HUES6 (cell line): Measurements from ENCODE around the gene RRH.
"Not testable (repeated sequence)": the region's sequence is repeated elsewhere in the genome, so short reads cannot be mapped to it uniquely, and the experiment has no call there.

Experiments
- H3K27ac ChIP-seq: 2 replicates; pipeline ENCODE4 v1.7.0; 2013; ENCODE audit warnings: low read depth, mild to moderate bottlenecking, low read length, inconsistent platforms
- H3K27me3 ChIP-seq: 2 replicates; pipeline ENCODE4 v1.6.1; 2013; ENCODE audit warnings: low read length; ENCODE audit not compliant: control insufficient read depth, insufficient read depth
- H3K36me3 ChIP-seq: 2 replicates; pipeline ENCODE4 v1.6.1; 2013; ENCODE audit warnings: low read length; ENCODE audit not compliant: control insufficient read depth, insufficient read depth
- H3K4me1 ChIP-seq: 2 replicates; pipeline ENCODE4 v1.6.1; 2013; ENCODE audit warnings: low read length; ENCODE audit not compliant: control insufficient read depth, insufficient read depth
- H3K4me3 ChIP-seq: 2 replicates; pipeline ENCODE4 v1.5.1; 2013; ENCODE audit warnings: low read depth, low read length
- H3K9ac ChIP-seq: one replicate; pipeline ENCODE4 v1.6.1; 2013; ENCODE audit warnings: mild to moderate bottlenecking, low read length
- H3K9me3 ChIP-seq: 2 replicates; pipeline ENCODE4 v1.6.1; 2013; ENCODE audit warnings: low read depth, low read length; ENCODE audit not compliant: control insufficient read depth, insufficient read depth

The RRH gene

GRCh38 chr4:109847896-109848442 lies 20.2 kb downstream of the RRH start, which contains the start of gene LRIT3:
TSS of gene LRIT3 (plus strand) at chr4:109848107. CDS start at chr4:109848202, 95 bp downstream.
- H3K4me3 ChIP-seq, result no peak within 1 kb of the TSS
- H3K27me3 ChIP-seq, result no peaks in the 10 kb centered on the region
- no peaks in the 10 kb centered on the region for H3K4me1 ChIP-seq
- H3K36me3 ChIP-seq, result no peaks in the 10 kb centered on the region
- no peak within 1 kb of the TSS for H3K27ac ChIP-seq
- H3K9ac ChIP-seq, result no peak within 1 kb of the TSS
- no peaks in the 10 kb centered on the region for H3K9me3 ChIP-seq

- Histone ChIP-seq H3K9me3 (no peaks in the 10 kb centered on the region), H3K9ac (no peak overlapping the region), H3K27me3 (no peaks in the 10 kb centered on the region), H3K4me3 (no peak overlapping the region), H3K36me3 (no peaks in the 10 kb centered on the region), H3K27ac (no peak overlapping the region), H3K4me1 (no peaks in the 10 kb centered on the region)
These were observed 20.7 kb downstream of the RRH start for GRCh38 chr4:109848501-109848900.

GRCh38 chr4:109850601-109851000 lies 22.8 kb downstream of the RRH start:
- no peaks in the 10 kb centered on the region for H3K36me3 ChIP-seq
- H3K27ac ChIP-seq, result no peak overlapping the region
- no peak overlapping the region for H3K4me3 ChIP-seq
- no peaks in the 10 kb centered on the region for H3K27me3 ChIP-seq
- H3K9me3 ChIP-seq, result no peaks in the 10 kb centered on the region
- no peaks in the 10 kb centered on the region for H3K4me1 ChIP-seq
- H3K9ac ChIP-seq, result no peak overlapping the region

- H3K36me3 ChIP-seq, H3K4me3 ChIP-seq, H3K4me1 ChIP-seq, H3K27ac ChIP-seq, H3K9ac ChIP-seq, H3K27me3 ChIP-seq: not testable (repeated sequence)
- H3K9me3 ChIP-seq, result peaks cover 22% of the 10 kb centered on the region
These were observed 31.9 kb downstream of the RRH start for GRCh38 chr4:109859426-109860300.

GRCh38 chr4:109861271-109861670 lies 33.5 kb downstream of the RRH start:
- peaks cover 22% of the 10 kb centered on the region for H3K9me3 ChIP-seq
- H3K4me3 ChIP-seq, result no peak overlapping the region
- H3K4me1 ChIP-seq, result no peaks in the 10 kb centered on the region
- H3K27me3 ChIP-seq, result no peaks in the 10 kb centered on the region
- no peaks in the 10 kb centered on the region for H3K36me3 ChIP-seq
- H3K9ac ChIP-seq, result no peak overlapping the region
- H3K27ac ChIP-seq, result no peak overlapping the region

GRCh38 chr4:109861916-109862511 lies 34.2 kb downstream of the RRH start:
- no peaks in the 10 kb centered on the region for H3K27me3 ChIP-seq
- H3K9me3 ChIP-seq, result peaks cover 22% of the 10 kb centered on the region

GRCh38 chr4:109864134-109864533 lies 36.4 kb downstream of the RRH start:
- no peaks in the 10 kb centered on the region for H3K4me1 ChIP-seq
- no peak overlapping the region for H3K9ac ChIP-seq
- no peaks in the 10 kb centered on the region for H3K27me3 ChIP-seq
- peaks cover 18% of the 10 kb centered on the region for H3K9me3 ChIP-seq
- H3K36me3 ChIP-seq, result no peaks in the 10 kb centered on the region
- no peak overlapping the region for H3K27ac ChIP-seq
- no peak overlapping the region for H3K4me3 ChIP-seq

More at GRCh38 chr4:109861916-109862511, 34.2 kb downstream of the RRH start:
- H3K27ac ChIP-seq, result no peak overlapping the region
- H3K4me1 ChIP-seq, result no peaks in the 10 kb centered on the region
- no peak overlapping the region for H3K9ac ChIP-seq
- no peak overlapping the region for H3K4me3 ChIP-seq
- H3K36me3 ChIP-seq, result no peaks in the 10 kb centered on the region

- H3K36me3 ChIP-seq, result no peaks in the 10 kb centered on the region
- no peaks in the 10 kb centered on the region for H3K4me1 ChIP-seq
- no peak overlapping the region for H3K9ac ChIP-seq
- H3K4me3 ChIP-seq, result no peak overlapping the region
- no peaks in the 10 kb centered on the region for H3K9me3 ChIP-seq
- no peaks in the 10 kb centered on the region for H3K27me3 ChIP-seq
- H3K27ac ChIP-seq, result no peak overlapping the region
These were observed 42.3 kb downstream of the RRH start for GRCh38 chr4:109870061-109870460.

- Histone ChIP-seq H3K36me3 (no peaks in the 10 kb centered on the region), H3K4me1 (no peaks in the 10 kb centered on the region), H3K27me3 (no peaks in the 10 kb centered on the region), H3K27ac (no peak overlapping the region), H3K9ac (no peak overlapping the region), H3K9me3 (no peaks in the 10 kb centered on the region), H3K4me3 (no peak overlapping the region)
These were observed 44.3 kb downstream of the RRH start for GRCh38 chr4:109872065-109872464.

- Histone ChIP-seq H3K9me3 (no peaks in the 10 kb centered on the region), H3K4me1 (no peaks in the 10 kb centered on the region), H3K27me3 (no peaks in the 10 kb centered on the region), H3K27ac (no peak overlapping the region), H3K9ac (no peak overlapping the region), H3K4me3 (no peak overlapping the region), H3K36me3 (no peaks in the 10 kb centered on the region)
These were observed 45.3 kb downstream of the RRH start for GRCh38 chr4:109872950-109873656.
